Right atrium auricular region (tissue), 2 donors: Measurements from ENCODE around the gene KCNC3. TPM values are rescaled to one million over a fixed set of nuclear protein-coding genes. Genes with fewer than 3 reads are reported as not detected.

ENCODE experiments used
- DNase-seq: peaks from one replicate; pipeline ENCODE4 v3.0.0-alpha.2; 2019; ENCODE audit warnings: low spot score
- H3K27ac ChIP-seq, 2 donors: fragments of 200-600 bp; sonication (generic); 1 replicate in 1 of 2; 2 replicates in 1 of 2; pipeline ENCODE4 v1.5.1; 2016 to 2019
- H3K27me3 ChIP-seq, 2 donors: fragments of 200-600 bp; sonication (generic); one replicate each; pipeline versions ENCODE4 v1.5.1 to v1.6.0; 2017 to 2019
- H3K36me3 ChIP-seq: fragments of 200-600 bp; sonication (generic); one replicate; pipeline ENCODE4 v1.5.1; 2016
- H3K4me1 ChIP-seq, 2 donors: fragments of 200-600 bp; sonication (generic); one replicate each; pipeline versions ENCODE4 v1.5.1 to v1.6.0; 2017 to 2019
- H3K4me3 ChIP-seq, 2 donors: fragments of 200-600 bp; sonication (generic); 1 replicate in 1 of 2; 2 replicates in 1 of 2; pipeline ENCODE4 v1.5.1; 2017 to 2019; ENCODE audit warnings: mild to moderate bottlenecking in 1 of 2, moderate library complexity in 1 of 2
- H3K9me3 ChIP-seq, 2 donors: fragments of 200-600 bp; sonication (generic); one replicate each; pipeline ENCODE4 v1.5.1; 2019
- total RNA-seq, 2 donors: library from RNA; depleted of rRNA; stranded (reverse); fragments of >200 nt; gene quantifications; one replicate each; pipeline ENCODE4 v1.1.0, GENCODE V29; 2016
- TF ChIP-seq, protein P1 (sequence below), 2 donors: fragments of 200-600 bp; sonication (generic); IDR thresholded peaks; one replicate each; pipeline ENCODE4 v1.5.1; 2019; ENCODE audit warnings: antibody characterized with exemption in 2 of 2

KCNC3 gene
- total RNA-seq = 1 to 10 TPM; 1.4 to 2.0 TPM

DNA sequence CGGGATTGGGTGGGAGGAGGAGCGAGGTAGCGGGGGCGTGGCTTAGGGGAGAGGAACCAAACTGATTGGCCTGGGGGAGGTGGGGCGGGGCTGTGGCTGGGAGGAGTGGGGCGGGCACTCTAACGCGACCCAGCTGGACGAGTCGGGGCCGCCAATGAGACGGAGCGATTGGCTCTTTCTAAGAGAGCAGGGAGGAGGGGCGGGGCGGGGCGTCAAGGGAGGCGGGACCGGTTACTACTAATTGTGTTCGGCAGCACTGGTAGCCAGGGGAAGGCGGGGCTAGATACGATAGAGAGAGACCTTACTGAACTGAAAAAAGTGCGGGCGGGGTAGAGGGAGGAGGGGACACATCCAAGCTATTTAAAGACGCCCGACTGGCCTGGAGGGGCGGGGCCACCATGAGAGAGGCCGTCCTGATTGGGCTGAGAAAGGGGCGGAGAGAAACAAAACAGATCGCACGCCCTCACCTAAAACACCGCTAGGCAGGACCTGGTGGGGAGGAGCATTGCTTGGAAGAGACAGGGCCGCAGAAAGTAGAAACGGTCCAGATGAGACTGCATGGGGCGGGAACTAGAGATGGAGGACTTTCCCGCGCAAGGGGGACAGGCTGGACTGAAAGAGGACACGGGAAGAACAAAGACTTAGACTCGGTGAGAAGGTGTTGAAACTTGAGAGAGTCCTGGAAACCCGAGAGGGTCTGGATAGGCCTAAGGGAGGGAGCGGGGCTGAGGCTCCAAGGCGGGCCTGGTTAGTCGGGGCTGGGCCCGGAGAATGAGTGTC lies at the start of gene KCNC3:
TSS of gene KCNC3 (minus strand) at position 232 of the 780 bp plus-strand sequence. CDS start 295 bp downstream, outside the sequence.
- peaks cover 0 to 56% of the 10 kb centered on the region in 2 donors for H3K4me1 ChIP-seq
- H3K27ac ChIP-seq = peak within 1 kb of the TSS; percentile 82 to 88
- no peaks in the 10 kb centered on the region for H3K36me3 ChIP-seq

GRCh38 chr19:50378863-50379236 lies 49.7 kb upstream of the KCNC3 start:
- Histone ChIP-seq H3K9me3 (no peaks in the 10 kb centered on the region), H3K36me3 (peaks cover 53% of the 10 kb centered on the region), H3K4me1 (peaks cover 0 to 33% of the 10 kb centered on the region in 2 donors), H3K27ac (no peak overlapping the region), H3K27me3 (no peaks in the 10 kb centered on the region), H3K4me3 (no peak overlapping the region)
- TF ChIP-seq, protein P1, sequence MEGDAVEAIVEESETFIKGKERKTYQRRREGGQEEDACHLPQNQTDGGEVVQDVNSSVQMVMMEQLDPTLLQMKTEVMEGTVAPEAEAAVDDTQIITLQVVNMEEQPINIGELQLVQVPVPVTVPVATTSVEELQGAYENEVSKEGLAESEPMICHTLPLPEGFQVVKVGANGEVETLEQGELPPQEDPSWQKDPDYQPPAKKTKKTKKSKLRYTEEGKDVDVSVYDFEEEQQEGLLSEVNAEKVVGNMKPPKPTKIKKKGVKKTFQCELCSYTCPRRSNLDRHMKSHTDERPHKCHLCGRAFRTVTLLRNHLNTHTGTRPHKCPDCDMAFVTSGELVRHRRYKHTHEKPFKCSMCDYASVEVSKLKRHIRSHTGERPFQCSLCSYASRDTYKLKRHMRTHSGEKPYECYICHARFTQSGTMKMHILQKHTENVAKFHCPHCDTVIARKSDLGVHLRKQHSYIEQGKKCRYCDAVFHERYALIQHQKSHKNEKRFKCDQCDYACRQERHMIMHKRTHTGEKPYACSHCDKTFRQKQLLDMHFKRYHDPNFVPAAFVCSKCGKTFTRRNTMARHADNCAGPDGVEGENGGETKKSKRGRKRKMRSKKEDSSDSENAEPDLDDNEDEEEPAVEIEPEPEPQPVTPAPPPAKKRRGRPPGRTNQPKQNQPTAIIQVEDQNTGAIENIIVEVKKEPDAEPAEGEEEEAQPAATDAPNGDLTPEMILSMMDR (IDR thresholded peaks at IDR 0.05) = no peak
- DNase-seq = no peak

More for the DNA sequence above, at the start of gene KCNC3:
- TF ChIP-seq, protein P1 (IDR thresholded peaks at IDR 0.05) = no peak
- DNase-seq = peak; percentile 98
- H3K4me3 ChIP-seq = peak within 1 kb of the TSS; percentile 17 to 49
- no peaks in the 10 kb centered on the region for H3K9me3 ChIP-seq
- no peaks in the 10 kb centered on the region for H3K27me3 ChIP-seq

GRCh38 chr19:50378169-50378862 lies 49.1 kb upstream of the KCNC3 start:
- Histone ChIP-seq H3K36me3 (peaks cover 53% of the 10 kb centered on the region), H3K27me3 (no peaks in the 10 kb centered on the region), H3K4me3 (no peak overlapping the region), H3K4me1 (peaks cover 0 to 28% of the 10 kb centered on the region in 2 donors), H3K27ac (no peak overlapping the region), H3K9me3 (no peaks in the 10 kb centered on the region)
- TF ChIP-seq, protein P1 (IDR thresholded peaks at IDR 0.05) = no peak
- no peak for DNase-seq

DNA sequence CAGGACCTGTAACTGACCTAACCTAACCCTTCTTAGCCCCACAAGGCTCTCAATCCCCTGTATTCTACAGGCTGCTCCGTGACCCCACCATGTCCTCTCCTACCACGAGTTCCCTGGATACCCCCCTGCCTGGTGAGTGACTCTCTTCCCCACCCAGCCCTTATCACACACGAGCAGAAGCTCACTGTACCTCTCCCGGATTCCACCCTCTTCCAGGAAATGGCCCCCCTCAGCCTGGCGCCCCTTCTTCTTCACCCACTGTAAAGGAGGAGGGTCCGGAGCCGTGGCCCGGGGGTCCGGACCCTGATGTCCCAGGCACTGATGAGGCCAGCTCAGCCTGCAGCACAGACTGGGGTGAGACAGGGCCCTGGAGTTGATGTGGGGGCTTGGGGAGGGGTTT lies 48.3 kb upstream of the KCNC3 start:
- H3K36me3 ChIP-seq = peaks cover 48% of the 10 kb centered on the region
- no peak for DNase-seq
- H3K4me1 ChIP-seq = peaks cover 0 to 28% of the 10 kb centered on the region in 2 donors
- H3K27me3 ChIP-seq = no peaks in the 10 kb centered on the region
- H3K27ac ChIP-seq = no peak overlapping the region
- H3K9me3 ChIP-seq = no peaks in the 10 kb centered on the region
- no peak overlapping the region for H3K4me3 ChIP-seq
- TF ChIP-seq, protein P1 (IDR thresholded peaks at IDR 0.05) = no peak

DNA sequence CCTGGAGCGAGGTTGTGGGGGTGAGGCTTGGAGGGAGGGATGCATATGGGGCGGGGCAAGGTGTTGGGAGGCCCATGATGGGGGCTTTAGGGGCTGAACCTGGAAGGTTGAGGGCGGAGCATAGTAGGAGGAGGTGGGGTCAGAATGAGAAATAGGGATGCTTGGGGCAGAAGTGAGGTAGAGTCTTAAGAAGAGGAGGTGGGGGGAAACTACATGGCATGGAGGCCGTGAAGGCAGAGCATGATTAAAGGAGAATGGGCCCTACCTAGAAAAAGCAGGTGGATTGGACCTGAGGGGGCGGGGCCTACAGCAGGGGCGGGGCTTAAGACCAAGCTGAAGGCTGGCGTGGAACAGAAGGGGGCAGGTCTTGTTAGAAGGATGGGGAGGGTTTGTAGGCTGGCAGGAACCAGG lies 47.9 kb upstream of the KCNC3 start:
- Histone ChIP-seq H3K4me1 (peaks cover 0 to 28% of the 10 kb centered on the region in 2 donors), H3K9me3 (no peaks in the 10 kb centered on the region), H3K27ac (peak overlapping the region; percentile 99), H3K27me3 (no peaks in the 10 kb centered on the region), H3K4me3 (peak overlapping the region; percentile 93 to 95), H3K36me3 (peaks cover 44% of the 10 kb centered on the region)
- no peak for DNase-seq
- TF ChIP-seq, protein P1 (IDR thresholded peaks at IDR 0.05) = no peak
